Hematopoietic multipotent progenitor cell treated with erythropoietin and hydrocortisone succinate and interleukin-3 and kit ligand, for 8 days (in vitro differentiated cells): ENCODE measurements around the gene ARFGEF2.
"Not testable (repeated sequence)": the region's sequence is repeated elsewhere in the genome, so short reads cannot be mapped to it uniquely, and the experiment has no call there.

ENCODE experiments used
- DNase-seq: peaks from one replicate; pipeline ENCODE4 v3.0.0-alpha.2; 2015

The ARFGEF2 gene

DNA sequence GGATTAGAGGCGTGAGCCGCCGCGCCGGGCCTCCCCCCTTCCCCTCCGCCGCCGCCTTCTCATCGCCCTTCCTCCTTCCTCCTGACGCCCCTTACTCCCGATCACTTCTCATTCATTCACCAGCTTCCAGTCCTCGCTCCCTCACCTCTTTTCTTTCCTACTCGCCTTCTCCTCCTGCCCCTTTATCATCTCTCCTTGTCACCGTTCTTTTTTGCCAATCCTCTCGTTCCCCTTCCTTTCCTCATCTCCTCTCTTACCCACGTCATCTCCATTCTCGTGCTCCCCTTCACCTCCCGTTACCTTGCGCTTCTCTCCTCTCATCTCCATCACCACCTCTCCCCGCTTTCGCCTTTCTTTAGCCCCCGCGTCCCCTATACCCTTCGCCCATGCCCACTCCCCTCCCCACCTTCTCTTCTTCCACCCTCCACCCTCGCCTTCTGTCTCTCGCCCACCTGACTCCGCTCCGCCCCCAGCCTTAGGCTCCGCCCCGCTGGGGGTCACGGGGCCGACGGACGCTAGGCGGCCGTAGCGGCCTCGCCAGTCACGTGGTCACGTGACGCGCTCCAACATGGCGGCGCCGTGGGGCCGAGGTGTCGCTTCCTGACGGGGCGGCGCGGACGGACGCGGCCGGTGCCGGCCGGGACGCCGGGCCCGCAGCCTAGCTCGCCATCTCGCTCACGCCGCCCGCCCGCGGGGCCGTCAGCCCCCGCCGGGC lies at the start of gene ARFGEF2:
TSS of gene ARFGEF2 (plus strand) at position 544 of the 715 bp plus-strand sequence. CDS start 179 bp downstream, outside the sequence.
- peak; percentile 92 for DNase-seq

DNA sequence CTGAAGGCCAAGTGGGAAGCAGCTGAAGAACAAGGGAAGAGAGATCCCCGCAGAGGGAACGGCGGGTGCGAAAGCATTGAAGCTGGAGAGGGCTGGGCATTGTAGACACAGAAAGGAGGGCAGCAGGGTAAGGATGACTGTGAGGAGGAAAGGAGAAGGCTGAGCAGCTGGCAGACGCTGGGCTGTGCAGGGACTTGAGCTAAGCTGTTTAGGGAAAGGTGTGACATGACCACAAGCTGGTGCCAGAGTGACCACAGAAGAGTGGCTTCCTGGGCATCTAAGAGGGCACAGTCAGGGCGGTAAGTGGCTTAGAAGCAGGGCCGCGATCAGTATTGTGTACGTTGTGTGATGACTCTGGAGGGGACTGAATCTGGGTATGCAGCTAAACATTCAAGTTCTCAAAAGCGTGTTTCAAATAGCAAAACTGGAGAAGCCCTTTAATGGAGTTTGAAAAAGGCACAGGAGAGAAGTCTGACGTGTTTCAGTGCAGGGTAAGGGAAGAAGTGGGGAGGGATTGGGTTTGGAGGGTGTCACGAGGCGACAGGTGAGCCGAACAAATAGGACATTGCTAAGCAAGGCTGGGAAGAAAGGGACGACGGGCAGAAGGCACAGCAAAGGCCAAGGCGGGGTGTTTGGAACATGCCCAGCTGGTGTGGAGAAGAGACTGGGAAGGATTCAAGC lies 46.1 kb upstream of the ARFGEF2 start:
- no peak for DNase-seq

DNA sequence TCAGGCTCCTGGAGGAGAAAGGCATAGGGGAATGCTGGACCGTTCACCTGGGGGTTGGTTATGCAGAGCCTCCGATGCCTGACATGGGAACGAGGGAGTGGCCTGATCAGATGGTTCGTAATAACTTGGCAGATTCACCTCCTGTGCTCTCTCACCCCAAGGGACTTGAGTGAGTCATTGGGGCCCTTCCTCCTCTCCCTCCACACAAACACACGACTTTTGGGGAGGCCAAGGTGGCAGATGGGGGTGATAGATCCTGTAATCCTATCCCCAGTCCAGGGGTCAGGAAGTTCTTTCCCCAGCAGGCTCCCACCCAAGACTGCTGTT lies 45.6 kb upstream of the ARFGEF2 start:
- DNase-seq: no peak

DNA sequence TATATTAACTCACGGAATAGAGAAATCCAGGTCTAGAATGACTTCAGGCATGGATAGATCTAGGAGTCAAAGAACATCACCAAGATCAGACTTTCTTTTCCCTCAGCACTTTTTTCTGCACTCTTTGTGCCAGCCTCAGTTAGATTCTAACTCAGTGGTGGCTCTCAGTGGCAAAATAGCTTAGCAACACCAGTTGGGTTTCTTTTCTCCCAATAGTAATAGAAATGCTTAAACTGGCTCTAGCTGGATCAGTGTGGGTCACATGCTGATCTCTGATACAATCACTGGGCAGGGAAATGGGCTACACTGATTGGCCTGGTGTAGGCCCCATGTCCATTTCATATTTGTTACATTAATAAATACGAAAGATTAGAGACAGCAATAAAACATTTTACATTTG lies 44.2 kb upstream of the ARFGEF2 start:
- DNase-seq: no peak

DNA sequence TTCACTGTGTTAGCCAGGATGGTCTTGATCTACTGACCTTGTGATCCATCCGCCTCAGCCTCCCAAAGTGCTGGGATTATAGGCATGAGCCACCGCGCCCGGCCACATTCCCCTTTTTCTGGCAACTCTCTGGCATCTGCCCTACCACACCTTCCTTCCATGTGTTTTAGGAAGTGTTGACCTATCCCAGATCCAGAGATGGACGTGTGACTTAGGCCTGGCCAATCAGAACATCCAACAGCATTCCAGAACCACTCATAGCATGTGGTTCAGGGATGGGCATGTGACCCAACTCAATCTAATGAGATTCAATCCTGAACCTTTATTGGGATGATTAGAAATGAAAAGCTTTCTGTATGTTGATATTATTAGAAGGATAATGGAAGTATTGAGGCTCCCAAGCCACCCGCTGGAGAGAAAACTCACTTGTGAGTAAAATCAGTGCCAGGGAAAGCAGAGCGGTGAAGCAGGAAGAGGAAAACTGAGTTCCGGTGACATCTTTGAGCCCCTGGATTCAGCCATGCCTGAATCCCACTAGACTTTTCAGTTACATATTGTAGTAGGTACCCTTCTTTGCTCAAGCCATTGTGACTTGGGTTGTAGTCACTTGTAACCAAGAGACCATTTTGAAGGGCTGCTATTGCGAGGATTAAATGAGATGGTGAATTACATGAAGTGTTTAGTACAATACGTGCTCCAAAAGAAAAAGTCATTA lies 42.8 kb upstream of the ARFGEF2 start:
- no peak for DNase-seq

DNA sequence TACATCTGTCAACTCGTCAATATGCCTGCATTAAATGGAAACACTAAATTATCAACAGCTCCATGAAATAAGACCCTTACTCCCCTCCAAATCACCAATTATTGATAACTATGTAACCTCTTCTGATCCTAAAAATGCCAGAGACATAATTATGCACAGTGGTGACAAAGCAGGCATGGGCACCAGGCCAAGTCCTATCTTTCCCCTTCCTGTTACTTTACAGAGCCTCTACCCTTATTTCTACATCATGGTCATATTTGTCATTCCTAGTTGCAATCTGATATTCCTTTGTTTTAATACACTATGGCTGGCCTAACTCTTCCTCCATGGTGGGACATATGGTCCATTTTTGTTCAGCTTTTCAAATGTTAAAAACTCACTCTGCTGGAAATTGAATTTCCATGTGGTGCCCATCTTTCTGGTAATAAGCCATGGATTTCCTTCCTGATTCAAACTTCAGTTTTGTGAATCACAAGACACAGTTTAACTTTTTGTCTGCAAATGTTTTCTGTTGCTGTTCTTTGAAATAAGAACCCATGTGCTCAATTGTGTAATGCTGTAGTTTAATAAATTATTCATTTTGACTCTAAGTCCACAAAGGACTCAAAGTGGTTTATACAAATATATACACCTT lies 41.8 kb upstream of the ARFGEF2 start:
- DNase-seq: no peak

DNA sequence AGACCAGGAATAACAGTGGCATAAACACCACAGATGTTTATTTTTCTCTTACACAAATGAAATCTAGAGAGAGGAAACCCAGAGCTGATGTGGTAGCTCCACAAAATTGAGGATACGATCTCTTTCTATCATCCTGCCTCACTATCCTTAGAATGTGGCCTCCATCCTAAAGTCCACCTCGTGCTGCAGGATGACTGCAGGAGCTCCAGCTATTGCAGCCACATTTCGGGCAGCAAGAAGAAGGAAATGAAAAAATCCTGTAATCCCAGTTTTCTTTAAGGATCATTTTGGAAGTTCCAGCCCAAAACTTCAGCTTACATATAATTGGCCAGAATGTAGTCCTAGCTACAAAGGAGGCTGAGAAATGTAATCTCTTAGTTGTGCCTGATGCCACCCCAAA lies 41.2 kb upstream of the ARFGEF2 start:
- no peak for DNase-seq

DNA sequence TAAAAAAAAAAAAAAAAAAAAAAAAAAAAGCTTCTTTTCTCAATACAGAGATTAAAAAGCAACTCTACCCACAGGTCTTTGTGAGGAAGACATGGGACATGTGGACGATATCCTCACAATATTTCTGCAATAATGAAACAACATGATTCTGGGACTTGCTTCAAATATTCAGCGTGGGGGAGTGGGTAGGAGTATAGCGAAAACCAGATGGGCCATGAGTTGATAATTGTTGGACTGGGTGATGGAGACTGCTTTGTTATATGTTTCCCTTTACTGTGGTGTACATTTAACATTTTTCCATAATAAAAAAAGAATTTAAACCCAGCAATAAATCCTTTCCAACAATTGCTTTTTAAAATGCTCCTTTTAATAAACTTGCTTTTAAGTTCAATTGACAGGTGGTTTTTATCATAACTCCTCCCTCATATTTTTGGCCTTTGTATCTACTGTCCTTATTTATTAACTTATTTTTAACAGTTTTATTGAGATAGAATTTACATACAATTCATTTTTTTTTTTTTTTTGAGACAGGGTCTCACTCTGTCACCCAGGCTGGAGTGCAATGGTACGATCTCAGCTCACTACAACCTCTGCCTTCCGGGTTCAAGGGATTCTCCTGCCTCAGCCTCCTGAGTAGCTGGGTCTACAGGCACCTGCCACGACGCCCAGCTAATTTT lies 40.4 kb upstream of the ARFGEF2 start:
- no peak for DNase-seq

DNA sequence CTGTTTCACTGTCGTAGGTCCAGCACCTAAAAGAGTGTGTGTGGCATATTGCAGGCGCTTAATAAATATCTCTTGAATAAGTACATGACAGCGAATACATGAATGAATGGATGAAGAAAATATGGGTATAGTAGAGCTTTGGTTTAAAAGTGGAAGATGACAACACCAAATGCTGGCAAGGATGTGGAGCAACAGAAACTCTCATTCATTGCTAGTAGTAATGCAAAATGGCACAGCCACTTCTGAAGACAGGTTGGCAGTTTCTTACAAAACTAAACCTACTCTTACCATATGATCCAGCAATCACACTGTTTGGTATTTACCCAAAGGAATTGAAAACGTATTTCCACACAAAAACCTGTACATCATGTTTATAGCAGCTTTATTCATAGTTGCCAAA lies 36.3 kb upstream of the ARFGEF2 start:
- no peak for DNase-seq

DNA sequence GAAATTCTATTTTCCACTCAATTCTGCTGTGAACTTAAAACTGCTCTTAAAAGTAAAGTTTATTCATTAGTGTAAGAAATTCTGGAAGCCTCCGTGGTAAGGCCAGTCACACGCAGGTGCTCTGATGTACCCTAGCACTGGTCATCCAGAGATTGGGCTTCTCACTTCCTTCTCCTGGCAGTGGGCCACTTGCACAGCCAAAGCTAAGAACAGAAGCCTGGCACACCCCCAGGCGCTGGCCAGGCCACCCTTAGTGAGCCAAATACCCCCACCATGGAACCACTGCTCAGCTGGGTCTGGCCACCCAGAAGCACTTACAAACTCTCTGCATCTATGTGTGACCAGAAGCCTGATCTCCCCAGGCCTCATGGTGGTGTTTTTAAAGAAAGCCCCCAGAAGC lies 35.3 kb upstream of the ARFGEF2 start:
- DNase-seq: no peak

DNA sequence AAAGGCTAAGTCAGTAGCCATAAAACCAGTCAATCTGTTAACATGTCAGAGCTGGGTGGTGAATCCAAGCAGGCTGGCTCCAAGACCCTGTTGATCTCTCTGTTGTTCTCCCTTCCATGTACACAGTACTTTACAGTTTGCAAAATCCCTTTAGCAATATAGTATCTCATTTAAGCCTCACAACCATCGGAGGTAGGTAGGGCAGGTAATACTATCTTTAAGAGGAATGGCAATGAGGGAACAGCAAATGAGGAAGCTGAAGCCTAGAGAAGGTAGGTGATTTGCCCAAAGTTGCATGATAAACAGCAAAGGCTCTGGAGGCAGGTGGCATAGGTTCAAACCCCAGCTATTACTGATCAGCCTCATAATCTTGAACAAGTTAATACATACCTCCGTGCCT lies 34.7 kb upstream of the ARFGEF2 start:
- DNase-seq: no peak

DNA sequence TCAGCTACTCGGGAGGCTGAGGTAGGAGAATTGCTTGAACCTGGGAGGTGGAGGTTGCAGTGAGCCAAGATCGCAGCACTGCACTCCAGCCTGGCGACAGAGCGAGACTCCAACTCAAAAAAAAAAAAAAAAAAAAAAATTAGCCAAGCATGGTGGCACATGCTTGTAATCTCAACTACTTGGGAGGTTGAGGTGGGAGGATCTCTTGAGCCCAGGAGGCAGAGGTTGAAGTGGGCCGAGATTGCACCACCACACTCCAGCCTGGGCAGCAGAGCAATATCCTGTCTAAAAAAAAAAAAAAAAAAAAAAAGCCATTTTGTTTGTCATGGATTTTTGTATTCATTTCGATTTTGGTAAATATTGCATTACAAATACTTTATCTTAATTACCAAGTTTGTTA lies 33.0 kb upstream of the ARFGEF2 start:
- DNase-seq: not testable (repeated sequence)

DNA sequence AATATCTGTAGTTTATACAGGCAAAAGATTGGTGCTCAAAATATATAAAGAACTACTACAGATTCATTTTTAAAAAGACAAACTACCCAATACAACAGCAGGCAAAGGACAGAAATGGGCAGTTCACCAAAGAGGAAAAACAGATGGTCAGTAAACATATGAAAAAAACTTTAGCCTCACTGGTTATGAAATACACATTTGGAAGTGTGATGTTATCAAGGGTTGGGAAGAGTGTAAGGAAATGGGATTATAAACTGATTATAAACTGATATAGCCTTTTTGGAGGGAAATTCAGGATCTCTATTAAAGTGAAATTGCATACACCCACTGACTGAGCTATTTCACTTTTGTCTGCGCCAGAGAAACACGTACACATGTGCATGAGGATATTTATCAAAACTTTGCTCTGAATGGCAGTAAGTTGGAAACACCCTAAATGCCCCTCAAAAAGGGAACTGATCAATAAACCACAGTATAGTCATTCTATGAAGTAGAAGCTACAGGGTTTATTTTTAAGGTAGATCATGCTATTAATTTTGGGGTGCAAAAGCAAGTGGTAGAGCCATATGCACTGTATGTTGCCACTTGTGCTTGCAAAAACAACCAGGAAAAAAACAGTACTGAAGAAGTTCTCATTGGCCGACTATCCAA lies 32.2 kb upstream of the ARFGEF2 start:
- DNase-seq: no peak

DNA sequence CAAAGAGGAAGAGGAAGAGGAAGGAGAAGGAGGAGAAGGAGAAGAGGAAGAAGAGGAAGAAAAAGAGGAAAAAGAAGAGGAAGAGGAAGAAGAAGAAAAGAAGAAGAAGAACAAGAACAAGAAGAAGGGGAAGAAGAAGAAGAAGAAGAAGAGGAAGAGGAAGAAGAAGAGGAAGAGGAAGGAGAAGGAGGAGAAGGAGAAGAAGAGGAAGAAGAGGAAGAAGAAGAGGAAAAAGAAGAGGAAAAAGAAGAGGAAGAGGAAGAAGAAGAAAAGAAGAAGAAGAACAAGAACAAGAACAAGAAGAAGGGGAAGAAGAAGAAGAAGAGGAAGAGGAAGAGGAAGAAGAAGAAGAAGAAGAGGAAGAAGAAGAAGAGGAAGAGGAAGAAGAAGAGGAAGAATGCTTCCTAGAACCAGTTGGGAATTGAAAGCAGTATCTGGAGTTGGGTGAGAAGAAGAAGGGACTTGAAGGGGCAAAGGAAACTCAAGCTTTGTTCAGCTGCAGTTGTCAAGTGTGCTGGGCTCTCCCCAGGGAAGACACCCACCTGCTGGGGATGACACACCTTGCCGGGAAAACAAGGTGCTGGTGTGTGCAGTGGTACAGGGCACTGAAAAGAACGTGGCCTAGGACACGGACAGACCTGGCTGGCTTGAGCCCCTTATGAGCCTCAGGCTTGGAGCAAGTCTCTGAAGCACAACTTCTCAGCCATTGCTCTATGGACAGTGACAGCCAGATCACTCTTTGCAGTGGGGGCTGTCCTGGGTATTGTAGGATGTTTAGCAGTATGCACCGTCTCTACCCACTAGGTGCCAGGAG lies 30.1 kb upstream of the ARFGEF2 start:
- DNase-seq: no peak

DNA sequence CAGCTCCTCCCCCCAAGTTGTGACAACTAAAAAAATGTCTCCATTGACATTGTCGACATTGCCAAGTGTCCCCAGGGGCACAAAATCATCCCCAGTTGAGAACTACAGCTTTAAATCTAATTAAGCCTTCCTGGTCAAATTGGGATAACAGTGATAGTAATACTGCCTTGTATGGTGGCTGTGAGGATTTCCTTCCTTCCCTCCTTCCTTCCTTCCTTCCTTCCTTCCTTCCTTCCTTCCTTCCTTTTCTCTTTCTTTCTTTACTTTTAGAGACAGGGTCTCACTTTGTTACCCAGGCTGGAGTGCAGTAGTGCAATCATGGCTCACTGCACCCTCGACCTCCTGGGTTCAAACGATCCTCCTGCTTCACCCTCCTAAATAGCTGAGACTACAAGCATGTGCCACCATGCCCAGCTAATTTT lies 29.5 kb upstream of the ARFGEF2 start:
- no peak for DNase-seq

DNA sequence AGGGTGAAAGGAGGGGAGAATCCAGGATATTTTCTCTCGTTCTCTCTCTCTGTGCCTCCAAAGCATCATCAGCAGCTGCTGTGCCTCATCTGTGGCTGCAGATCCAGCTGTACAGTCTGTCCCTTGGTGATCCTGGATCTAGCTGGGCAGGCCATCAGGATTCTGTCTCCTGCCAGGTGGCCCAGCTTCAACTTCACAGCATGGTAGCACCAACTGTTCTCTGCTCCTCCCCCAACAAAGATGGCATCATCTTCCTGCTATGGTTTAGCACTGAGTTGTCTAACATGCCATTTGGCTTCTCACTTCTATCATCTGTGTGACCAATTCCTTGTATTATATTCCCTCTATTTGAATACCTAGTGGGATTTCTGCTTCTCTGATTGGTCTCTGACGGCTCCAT lies 28.6 kb upstream of the ARFGEF2 start:
- DNase-seq: no peak

DNA sequence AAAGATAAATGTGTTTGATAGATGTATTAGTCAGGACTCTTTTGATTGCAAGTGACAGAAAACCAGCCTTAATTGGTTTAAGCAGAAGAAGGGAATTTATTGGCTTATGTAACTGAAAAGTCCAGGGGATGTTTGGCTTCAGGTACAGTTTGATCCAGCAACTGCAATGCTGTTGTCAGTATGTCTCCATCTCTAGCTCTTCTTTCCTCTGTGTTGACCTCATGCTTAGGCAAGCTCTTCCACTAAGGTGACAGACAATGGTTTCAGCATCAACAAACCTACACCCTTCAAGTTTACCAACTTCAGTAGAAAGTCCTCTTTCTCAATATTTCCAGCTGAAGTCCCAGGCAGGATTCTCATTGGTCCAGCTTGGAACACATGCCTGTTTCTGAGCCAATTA lies 28.1 kb upstream of the ARFGEF2 start:
- no peak for DNase-seq

DNA sequence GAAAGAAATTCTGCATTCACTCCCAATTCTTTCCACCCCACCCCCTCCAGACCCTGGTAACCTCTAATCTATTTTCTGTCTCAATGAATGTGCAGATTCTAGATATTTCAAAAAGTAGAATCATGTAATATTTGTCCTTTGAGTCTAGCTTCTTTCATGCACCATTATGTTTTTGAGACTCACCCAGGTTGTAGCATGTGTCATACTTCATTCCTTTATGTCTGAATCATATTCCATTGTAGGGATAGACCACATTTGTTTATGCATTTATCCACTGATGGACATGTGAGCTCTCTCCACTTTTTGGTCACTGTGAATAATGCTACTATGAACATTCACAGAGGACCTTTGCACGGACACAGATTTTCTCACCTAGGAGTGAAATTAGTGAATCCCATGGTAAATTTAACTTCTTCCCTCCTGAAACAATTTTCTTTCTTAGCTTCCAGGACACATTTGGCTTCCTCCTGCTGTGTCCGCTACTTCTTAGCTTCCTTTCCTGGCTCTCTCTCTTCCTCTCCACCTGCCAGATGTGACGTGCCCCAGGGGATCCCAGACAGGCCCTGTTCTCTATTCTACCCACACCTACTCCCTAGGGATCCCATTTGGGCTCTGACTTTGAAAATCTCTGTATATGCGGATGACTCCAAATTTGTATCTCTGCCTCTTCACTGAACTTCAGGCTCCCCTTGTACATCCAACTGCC lies 24.1 kb upstream of the ARFGEF2 start:
- no peak for DNase-seq

DNA sequence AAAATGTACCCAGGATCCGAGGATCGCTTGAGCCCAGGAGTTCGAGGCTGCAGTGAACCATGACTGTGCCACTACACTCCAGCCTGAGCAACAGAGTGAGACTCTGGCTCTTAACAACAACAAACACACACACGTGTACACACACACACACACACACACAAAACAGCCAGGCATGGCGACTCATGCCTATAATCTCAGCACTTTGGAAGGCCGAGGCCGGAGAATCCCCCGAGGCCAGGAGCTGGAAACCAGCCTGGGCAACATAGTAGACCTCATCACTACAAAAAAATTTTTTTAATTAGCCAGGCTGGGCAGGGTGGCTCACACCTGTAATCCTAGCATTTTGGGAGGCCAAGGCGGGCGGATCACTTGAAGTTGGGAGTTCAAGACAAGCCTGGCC lies 23.3 kb upstream of the ARFGEF2 start:
- DNase-seq: no peak

DNA sequence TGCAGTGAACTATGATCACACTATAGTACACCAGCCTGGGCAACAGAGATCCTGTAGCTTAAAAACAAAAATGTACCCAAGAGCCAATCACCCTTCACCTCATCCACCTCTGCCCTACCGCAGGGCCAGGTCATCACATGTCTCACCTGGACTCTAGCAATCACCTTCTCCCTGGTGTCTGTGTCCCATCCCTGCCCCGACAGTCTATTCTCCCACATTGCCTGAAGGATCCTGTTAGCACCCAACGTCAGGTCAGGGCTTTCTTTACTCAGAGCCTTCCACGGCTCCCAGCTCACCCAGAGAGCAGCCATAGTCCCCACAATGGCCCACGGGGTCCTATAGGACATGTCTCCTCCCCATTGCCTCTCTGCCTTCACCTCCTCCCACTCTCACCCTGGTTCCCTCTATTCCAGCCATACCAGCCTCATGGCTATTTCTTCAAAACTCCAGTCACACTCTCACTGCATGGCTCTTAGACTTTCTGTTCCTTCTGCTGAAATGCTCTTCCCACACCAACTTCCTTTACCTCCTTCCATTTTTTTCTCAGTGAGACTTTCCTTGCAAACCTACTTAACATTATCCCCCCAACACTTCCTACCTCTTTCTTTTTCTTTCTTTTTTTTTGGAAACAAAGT lies 22.5 kb upstream of the ARFGEF2 start:
- DNase-seq: no peak

DNA sequence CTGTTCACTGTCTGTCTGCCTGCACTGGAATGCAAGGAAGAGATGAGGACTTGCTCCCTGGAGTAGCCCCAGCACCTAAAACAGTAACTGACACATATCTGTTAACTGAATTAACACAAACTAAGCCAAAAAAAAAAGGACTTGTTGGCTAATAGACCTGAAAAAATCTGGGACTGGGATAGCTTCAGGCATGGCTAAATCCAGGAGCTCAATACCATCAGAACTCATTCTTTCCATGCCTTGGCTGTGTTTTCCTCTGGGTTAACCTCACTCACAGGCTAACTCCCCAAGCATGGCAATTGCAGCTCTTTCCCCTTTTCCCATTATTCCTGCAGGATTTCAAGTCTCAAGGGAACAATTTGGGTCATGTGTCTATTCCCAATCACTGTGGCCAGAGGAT lies 21.6 kb upstream of the ARFGEF2 start:
- DNase-seq: no peak
